CD4-positive, alpha-beta T cell treated with Interleukin-17A for 4 hours (primary cell): ENCODE results near the gene PRICKLE3.

Source experiments
- DNase-seq: peaks from one replicate; pipeline ENCODE4 v3.0.0-alpha.2; 2020; ENCODE audit warnings: mixed read lengths

The PRICKLE3 gene

GRCh38 chrX:49206543-49206942, 20.4 kb upstream of the PRICKLE3 start:
- no peak for DNase-seq

- no peak for DNase-seq
Observed at GRCh38 chrX:49205443-49205842, 19.3 kb upstream of the PRICKLE3 start.

- no peak for DNase-seq
Observed at GRCh38 chrX:49204709-49205108, 18.5 kb upstream of the PRICKLE3 start.

- DNase-seq = no peak
Observed at GRCh38 chrX:49204017-49204416, 17.8 kb upstream of the PRICKLE3 start.

DNA sequence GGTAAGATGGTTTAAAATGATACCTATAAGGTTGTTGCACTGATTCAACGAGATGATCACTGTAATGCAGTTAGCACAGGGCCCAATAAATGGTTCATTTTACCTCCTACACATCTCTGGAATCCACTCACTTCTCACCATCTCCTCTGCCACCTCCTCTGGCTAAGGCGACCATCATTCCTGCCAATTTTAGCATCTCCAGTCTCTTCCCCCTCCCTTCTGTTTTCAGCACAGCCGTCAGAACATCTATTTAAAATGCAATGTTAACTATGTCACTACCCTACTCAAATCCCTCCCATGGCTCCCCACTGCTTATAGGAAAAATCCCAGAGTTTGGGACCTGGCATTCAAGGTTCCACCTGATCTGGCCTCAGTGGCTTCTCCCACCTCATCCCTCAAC, 17.4 kb upstream of the PRICKLE3 start:
- no peak for DNase-seq

- no peak for DNase-seq
Observed at GRCh38 chrX:49202022-49202421, 15.8 kb upstream of the PRICKLE3 start.

DNA sequence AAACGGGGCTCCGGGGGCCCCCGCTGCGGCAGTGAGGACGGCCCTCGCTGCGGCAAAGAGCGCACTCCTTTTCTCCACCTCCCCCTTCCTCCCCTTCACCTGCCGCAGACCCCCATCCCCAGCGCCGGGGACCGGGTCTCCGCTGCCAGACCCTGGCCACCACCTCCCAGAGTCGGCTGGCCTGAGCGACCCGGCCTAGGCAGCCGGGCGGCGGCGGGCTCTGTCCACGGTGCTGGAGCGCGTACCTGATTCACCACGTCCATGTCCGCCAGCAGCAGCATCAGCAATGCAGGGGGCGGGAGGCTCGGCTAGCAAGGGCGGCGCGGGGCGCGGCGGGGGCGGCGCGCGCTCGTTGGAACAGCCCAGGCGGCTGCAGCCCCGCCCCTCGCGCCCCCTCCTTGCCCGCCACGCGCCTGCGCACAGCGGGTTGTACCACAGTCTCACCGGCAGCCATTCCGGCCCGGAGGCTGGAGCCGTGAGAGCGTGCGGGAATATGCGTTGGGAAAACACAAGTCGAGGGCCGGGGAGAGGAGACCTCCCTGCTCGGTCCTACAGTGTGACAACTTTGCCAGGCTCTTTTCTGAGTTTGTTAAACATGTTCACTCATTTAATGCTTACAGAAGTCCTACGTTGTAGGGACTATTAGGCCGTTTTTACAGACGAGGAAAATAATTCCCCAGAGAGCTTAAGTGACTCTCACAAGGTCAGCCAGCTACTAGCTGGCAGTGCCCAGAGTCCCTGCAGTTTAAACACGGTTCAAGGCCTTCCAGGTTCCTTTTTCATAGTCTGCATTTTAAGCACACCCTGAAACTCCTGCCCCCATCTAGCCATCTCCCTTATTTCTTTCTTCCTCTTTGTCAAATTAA, 14.0 kb upstream of the PRICKLE3 start, which contains the start of gene SYP:
Gene SYP (minus strand): TSS at position 288 of the 866 bp plus-strand sequence. CDS start 7 bp downstream, at position 281.
- peak; percentile 90 for DNase-seq

GRCh38 chrX:49199315-49199595, 13.1 kb upstream of the PRICKLE3 start:
- DNase-seq = no peak

DNA sequence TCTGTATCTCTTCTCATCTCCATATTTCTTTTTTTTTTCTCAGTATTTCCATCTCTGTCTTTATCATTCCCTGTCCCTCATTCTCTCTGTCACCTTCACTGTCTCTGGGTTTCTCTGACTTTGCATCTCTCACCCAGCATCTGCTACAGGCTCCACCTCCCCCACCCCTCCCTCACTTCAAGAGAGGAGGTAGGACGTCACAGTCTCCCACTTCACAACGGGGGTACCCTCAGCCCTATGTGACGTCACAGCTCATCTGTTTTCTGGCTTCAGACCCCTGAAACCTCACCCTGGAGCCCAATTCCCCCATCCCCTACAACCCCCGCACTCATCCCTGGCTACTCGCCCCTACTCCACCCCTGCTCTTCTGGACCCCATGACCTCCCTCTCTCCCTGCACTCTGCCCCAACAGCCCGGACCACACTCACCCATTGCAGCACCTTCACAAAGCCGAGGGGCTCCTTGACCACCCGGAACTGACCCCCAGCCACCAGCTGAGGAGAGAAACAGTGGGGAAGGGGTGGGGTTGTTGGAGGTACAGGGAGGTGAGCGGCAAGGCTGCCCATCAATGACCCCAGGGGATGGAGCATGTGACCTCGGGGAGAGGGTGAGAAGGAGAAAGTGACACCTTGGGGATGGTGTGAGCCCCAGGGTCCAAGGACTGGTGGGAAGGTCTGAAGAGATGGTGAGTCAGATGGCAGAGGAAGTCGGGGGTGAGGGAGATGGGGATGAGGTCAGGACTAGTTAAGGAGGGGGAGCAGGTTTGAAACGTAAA, 12.6 kb upstream of the PRICKLE3 start:
- no peak for DNase-seq

DNA sequence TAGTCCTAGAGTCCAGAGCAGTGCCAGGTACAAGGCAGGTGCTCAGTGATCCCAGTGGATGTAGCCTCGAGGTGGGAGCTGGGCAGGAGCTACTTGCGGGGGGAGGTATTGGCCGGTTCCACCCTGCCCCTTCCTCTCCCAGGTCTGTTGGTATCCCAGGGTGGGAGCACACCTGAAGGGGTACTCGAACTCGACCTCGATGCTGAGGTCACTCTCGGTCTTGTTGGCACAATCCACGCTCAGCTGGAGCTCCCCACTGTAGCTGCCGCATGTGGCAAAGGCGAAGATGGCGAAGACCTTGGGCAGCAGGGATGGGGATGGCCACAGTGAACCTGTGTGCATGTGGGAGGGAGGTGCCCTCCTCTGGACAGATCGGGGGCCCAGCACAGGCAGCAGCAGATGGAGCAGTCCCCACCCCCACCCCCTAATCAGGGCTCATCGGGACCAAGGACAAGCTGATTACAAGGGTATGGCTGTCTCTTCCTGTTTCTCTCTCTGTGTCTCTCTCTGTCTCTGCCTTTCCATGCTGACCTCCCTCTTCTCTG, 11.4 kb upstream of the PRICKLE3 start:
- no peak for DNase-seq

- DNase-seq = no peak
Observed at GRCh38 chrX:49193542-49193964, 7.4 kb upstream of the PRICKLE3 start.

- DNase-seq = peak; percentile 57
Observed at GRCh38 chrX:49192722-49193328, 6.7 kb upstream of the PRICKLE3 start.

DNA sequence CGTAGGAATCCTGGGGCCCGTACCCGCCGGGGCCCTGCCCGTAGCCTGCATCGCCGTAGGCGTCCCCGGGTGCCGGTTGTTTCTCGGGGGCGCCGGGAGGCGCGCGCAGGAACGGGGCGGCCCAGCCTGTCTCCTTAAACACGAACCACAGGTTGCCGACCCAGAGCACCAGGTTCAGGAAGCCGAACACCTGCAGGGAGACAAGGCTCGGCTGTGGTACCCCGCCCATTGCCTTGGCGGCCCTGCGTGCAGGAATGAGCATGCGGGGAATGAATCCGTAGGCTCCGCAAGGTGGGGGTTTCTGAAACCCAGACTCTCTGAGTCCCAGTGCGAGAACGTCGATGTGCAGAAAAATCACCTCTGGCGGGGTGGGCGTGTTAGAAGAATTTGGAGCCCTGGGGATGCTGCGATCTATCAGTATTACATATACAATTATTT, 5.4 kb upstream of the PRICKLE3 start:
- no peak for DNase-seq

DNA sequence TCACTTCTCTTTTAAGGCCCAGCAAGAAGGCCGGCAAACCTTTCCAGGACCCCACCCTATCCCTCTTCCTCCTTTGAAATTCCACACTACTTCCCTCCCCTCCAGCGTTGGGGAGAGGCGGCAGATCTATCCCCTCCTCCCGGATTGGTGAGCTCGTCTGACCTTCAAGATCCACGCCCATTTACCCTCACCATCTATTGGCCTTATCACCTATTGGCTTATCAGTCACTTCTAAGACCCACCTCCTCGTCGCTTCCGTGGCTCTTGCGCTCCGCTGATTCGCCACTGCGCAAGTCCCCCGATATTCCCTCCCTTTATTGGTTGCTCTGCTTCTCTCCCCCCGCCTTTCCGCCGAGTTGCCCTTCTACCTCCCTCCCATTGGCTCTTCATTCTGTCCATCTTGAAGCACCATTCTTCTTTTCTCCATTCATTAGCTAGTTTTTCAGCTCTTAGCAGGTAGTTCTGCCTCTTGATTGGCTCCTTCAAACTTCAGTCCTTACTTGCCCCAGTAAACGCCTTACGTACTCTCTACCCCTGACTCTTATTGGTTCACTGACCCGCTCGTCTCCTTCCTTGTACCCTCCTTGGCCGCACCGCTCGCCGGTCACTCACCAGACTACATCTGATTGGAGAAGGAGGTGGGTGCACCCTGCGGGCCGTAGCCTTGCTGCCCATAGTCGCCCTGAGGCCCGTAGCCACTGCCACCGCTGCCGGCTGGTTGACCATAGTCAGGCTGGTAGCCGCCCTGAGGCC, 4.8 kb upstream of the PRICKLE3 start:
- peak; percentile 84 for DNase-seq

GRCh38 chrX:49189606-49190005, 3.4 kb upstream of the PRICKLE3 start:
- no peak for DNase-seq

GRCh38 chrX:49188468-49189076, 2.4 kb upstream of the PRICKLE3 start:
- no peak for DNase-seq

DNA sequence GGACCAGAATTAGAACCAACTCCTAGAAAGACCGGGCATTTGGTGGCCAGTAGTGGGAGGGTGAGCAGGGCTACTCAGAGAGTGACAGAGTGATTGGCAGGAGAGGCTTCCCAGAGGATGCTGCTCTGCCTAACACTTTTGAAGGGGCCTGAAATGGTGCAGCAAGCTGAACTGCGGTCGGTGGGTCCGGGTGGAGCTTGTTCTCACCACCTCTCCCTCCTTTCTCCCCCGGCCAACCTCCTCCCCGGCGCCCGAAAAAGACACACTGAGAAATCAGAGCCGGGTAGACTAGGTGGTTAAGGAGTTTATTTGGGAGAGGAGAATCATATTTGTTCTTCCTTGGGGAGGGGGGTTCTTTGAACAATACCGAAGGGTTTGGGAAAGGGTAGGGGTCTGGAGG, 1.4 kb upstream of the PRICKLE3 start:
- DNase-seq = no peak

DNA sequence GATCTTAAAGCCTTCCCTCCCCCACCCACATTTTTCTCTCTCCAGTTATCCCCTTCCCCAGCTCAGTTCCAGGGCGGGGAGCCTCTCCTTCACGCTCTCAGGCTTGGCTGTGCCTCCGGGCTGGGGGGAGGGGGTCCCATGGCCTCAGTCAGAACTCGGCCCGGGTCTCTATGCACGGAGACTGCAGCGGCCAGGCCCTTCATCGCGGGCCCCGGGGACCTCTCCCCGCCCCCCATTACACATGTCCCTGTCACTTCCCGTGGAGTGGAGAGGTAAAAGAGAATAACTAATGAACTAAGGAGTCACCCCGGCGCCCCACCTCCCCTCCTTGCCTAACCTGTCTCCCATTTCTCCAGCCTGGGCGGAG, 838 bp upstream of the PRICKLE3 start:
- no peak for DNase-seq

GRCh38 chrX:49184294-49185281, 1.6 kb downstream of the PRICKLE3 start:
- peak; percentile 47 for DNase-seq

DNA sequence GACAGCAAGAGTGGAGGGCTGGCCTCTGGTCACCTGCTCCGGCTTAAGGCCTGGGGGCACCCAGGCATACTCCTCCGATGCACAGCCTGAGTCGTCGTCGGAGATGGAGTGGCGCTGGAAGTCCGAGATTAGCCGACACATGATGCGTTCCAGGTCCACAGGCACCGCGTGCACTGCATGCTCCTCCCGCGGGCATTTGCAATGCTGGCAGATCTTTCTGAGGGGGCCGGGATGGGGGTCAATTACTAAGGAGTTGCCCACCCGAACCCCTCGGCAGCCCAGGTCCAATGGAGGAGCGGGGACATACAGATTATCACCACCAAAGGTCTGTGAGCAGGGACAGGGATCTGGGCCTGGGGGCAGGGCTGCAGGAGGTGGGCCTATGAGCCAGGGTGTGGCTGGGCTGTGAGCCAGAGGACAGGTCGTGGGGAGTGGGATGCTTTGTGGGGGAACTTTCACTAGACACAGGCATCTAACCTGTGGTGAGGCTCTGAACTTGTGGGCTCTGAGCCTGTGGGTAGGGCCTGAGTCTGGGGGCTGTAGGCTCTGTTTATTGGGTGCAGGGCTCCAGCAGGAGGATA, 2.4 kb downstream of the PRICKLE3 start:
- no peak for DNase-seq

DNA sequence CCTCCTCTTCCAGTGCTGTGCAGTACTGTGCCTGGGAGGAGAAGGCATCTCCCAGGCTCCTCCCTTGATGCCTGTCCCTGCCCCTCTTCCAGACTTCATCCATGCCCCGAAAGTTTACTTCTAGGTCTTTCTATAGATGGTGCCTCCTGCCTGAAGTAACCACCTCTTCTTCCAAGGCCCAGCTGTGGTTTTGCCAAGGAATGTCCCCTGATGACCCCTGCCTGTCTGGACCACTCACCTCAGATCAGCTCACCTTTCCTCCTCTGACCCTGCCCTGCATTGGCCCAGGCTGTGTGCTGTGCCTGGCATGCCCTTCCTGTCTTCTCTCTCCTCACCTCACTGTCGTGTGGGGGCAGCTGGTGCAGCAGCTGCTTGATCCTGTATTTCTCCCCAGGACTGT, 6.8 kb downstream of the PRICKLE3 start:
- DNase-seq = no peak
